Heart left ventricle (tissue), 13 donors: ENCODE measurements around the gene DLX2.
"Not testable (repeated sequence)": the region's sequence is repeated elsewhere in the genome, so short reads cannot be mapped to it uniquely, and the experiment has no call there.

Experiments
- POLR2A ChIP-seq, 2 donors: fragments of 450-650 bp; IDR thresholded peaks; one replicate each; pipeline ENCODE4 v1.6.1; 2017; ENCODE audit warnings: antibody characterized with exemption in 2 of 2, mild to moderate bottlenecking in 2 of 2, moderate library complexity in 2 of 2
- TF ChIP-seq, protein P1 (sequence below), 12 donors: fragments of 200-600 bp; sonication (generic) in 4 of 12; IDR thresholded peaks; one replicate each; pipeline versions ENCODE4 v1.5.0 to v1.8.0; 2018 to 2022; ENCODE audit warnings: antibody characterized with exemption in 12 of 12, mild to moderate bottlenecking in 5 of 12
- donor health status: ischemic (EF 13 %, LVEDD 7.1; RV severe dilation, severe dysfunction).
- donor health status: DM: no; HTN: yes; CAD: no.
- donor health status: DM: no; HTN: no; CAD: no.
- donor health status: ischemic (EF 25% LVEDD 6.9; RV normal size, moderate dysfunction).
- donor health status: ischemic (EF 25% LVEDD 5.7; RV mildly dilated, moderate dysfunction).
- donor health status: ischemic (EF 35%, LVEDD 5.7; RV mildly dilated, moderate dysfunction).
- donor health status: nonischemic (EF 11% LVEDD 7.7; RV severe dilation, severe dysfunction).
- donor health status: DM: yes; HTN: yes; CAD: no.
- donor health status: PGD.
- donor health status: ischemic (EF 29% LVEDD 5.4; RV normal size, mild dysfunction).
- donor health status: nonischemic (EF 23%, LVEDD 6.1; RV moderate dilation, normal function).

DNA sequence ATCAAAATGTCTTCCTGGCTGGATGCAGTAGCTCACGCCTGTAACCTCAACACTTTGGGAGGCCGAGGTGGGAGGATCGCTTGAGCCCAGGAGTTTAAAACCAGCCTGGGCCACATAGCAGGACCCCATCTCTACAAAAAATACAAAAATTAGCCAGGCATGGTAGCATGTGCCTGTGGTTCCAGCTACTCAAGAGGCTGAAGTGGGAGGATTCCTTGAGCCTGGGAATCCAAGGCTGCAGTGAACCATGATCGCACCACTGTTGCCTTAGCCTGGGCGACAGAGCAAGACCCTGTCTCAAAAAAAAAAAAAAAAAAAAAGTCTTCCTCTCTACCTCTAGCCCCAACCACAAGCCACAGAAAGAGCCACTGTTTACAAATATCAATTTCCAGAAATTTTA, 42.6 kb downstream of the DLX2 start:
- TF ChIP-seq, protein P1, sequence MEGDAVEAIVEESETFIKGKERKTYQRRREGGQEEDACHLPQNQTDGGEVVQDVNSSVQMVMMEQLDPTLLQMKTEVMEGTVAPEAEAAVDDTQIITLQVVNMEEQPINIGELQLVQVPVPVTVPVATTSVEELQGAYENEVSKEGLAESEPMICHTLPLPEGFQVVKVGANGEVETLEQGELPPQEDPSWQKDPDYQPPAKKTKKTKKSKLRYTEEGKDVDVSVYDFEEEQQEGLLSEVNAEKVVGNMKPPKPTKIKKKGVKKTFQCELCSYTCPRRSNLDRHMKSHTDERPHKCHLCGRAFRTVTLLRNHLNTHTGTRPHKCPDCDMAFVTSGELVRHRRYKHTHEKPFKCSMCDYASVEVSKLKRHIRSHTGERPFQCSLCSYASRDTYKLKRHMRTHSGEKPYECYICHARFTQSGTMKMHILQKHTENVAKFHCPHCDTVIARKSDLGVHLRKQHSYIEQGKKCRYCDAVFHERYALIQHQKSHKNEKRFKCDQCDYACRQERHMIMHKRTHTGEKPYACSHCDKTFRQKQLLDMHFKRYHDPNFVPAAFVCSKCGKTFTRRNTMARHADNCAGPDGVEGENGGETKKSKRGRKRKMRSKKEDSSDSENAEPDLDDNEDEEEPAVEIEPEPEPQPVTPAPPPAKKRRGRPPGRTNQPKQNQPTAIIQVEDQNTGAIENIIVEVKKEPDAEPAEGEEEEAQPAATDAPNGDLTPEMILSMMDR (IDR thresholded peaks at IDR 0.05), result not testable (repeated sequence)
- TF ChIP-seq POLR2A (IDR thresholded peaks at IDR 0.05), result not testable (repeated sequence)
